NCI-H226 (cell line): ENCODE measurements around the gene ABHD12B.
"Not testable (repeated sequence)": the region's sequence is repeated elsewhere in the genome, so short reads cannot be mapped to it uniquely, and the experiment has no call there.

Experiments used
- DNase-seq: peaks from one replicate; pipeline ENCODE4 v3.0.0-alpha.2; 2015

Gene ABHD12B

DNA sequence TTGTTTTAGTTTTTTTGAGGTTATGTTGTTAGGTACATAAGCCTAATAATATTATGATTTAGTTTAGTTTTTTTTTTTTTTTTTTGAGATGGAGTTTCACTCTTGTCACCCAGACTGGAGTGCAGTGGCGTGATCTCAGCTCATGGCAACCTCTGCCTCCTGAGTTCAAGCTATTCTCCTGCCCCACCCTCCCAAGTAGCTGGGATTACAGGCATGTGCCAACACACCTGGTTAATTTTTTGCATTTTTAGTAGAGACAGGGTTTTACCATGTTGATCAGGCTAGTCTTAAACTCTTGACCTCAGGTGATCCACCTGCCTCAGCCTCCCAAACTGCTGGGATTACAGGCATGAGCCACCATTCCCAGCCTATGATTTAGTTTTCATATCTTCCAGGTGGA, 25.2 kb downstream of the ABHD12B start:
- DNase-seq: not testable (repeated sequence)

DNA sequence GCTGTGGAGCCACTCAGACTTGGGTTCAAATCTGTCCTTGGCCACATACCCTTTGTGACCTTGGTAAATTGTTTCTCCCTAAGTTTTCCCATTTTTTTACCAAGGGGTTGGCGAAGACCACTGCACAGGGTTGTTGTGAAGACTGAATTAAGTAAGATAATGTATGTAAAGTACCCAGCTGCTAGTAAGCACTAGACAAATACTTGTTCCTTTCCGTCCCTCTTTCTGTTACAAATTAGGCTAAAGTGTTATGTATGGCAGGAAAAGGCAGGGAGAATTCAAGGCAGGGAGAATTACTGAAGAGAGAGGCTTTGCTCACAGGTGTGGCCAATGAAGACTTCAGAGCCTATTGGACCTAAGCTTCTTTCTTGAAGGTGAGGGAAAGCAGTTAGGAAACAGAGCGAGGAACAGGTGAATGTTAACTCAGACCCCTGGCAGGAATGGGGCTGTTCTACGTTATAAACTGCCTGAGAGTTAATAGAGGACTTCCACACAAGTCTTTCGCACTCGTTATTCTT, 25.9 kb downstream of the ABHD12B start:
- DNase-seq: no peak

DNA sequence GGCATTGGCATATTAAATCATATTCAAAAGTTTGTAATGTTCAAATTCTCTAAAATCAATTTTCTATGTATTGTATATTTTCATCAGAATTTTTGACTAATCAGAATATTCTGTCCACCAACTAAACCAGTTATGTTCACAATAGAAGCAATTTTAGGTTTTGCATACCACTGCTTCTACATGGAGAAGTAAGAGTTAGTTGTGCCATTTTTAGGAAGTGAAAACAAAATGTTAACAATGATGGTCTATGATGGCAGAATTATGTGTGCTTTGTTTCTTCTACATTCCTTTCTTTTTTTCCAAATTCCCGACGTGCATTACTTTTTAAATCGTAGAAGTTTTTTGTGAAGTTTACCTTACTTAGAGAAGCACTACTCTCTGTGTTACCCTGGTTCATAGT, 29.5 kb downstream of the ABHD12B start:
- no peak for DNase-seq

- DNase-seq: no peak
These were observed 32.9 kb downstream of the ABHD12B start for GRCh38 chr14:50904719-50905118.

DNA sequence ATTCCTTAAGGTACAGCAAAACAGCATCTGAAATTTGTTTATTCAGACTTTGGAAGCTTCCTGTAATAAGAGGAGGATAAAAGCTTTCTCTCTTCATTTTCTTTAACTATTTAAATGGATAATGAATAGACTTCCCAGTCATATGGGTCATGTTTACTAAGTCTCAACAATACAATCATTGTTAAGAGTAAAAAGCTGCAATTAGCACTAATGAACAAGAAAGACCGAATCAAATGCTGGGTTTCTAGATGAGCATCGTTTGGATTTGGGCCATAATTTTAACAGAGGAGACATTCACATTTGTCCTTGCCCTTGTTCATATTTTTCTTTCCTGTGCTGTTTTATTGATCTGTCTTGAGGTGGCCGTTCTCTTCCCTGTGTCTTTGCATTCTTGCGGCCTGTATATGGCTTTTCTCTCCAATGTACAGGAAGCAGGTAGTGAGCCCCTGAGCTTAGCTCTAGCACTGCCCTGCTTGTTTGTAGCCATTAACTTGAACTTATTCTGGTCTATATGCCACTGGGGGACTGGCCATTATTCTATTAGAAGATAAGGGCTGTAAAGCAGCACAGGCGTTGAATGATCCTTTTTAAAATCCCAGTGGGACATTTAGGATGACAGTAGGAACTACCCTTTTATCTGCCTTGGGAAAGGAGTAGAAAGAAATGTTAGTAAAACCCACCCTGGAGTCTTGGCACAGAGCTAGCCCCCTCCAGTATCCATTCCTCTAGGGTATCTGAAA, 34.6 kb downstream of the ABHD12B start:
- no peak for DNase-seq

- no peak for DNase-seq
These were observed 38.9 kb downstream of the ABHD12B start for GRCh38 chr14:50910495-50911420.

DNA sequence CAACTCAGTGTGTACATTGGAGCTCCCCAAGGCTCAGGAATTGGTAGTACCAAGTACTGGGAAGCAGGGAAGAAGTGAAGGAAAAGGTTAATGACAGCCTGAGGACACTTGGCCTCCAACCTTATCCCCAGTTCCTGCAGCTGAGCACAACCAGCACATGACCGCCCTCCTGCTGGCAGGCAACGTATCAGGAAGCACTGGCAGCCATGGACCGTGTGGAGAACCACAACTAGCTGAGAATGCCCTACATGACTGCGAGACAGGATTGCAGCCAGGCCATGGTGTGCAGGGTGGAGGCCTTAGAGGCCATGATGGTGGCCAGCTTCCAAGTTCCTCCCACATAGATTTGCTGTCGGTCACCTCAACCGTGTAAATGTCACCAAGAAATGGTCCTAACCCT, 45.6 kb downstream of the ABHD12B start:
- DNase-seq: no peak

DNA sequence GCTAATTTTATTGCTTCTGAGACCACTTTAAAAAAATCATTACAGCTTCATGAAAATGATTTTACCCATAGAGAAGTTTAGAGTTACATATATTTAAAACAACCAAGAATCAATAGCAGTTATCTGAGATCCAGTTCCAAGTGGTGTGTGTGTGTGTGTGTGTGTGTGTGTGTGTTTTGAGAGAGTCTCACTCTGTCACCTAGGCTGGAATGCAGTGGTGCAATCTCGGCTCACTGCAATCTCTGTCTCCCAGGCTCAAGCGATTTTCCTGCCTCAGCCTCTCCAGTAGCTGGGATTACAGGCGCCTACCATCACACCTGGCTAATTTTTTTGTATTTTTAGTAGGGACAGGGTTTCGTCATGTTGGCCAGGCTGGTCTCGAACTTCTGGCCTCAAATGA, 47.7 kb downstream of the ABHD12B start:
- DNase-seq: not testable (repeated sequence)

DNA sequence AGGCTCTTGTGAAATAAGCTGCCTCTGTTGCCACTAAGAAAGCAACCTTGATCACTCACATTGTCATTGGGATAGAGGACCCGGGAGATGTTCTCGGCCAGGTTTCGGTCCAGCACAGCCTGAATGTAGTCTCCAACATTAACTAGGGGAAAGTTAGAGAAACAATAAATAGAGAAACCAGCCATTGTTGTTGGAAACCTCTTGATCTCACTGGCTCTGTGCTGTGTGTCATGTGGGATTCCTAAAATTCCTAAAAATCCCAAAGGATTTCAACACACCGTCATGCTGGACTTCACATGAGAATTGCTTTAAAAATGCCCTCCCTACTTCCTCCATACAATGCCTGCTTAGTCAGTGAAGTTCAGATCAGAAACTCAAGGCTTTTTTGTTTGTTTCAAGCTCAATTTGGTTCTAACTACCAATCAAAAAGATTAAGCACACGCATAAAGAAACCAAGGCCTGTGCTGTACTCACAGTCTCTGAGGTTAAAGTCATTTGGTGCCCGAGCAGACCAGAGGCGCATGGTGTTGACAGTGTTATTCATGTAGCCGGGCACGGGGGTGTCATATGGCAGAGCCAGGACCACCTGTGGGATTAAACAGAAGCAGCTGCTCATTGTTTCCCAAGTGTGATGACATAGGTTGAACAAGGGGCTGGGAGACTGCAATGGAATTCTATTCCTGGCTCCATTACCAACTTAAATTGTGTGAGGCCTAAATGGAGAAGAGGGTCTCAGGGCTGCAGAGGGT, 48.8 kb downstream of the ABHD12B start:
- DNase-seq: peak; percentile 76

DNA sequence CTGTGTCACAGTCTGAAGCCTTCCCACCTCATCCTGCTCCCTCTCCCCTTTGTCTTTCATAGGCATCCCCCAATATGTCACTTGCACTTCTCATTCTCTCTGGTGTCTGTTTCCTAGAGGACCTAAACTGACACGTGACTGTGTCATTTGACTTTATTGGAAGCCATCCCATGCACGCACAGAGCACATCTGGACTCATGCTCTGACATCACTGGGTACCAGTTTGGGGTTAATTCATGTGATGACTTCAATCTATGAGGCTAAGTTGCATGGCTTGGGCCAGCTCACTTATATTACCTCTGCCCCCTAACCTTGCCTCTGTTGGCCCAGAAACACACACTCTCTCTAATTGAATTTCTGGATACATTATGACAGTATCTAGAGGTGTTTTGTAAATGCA, 51.0 kb downstream of the ABHD12B start:
- no peak for DNase-seq

DNA sequence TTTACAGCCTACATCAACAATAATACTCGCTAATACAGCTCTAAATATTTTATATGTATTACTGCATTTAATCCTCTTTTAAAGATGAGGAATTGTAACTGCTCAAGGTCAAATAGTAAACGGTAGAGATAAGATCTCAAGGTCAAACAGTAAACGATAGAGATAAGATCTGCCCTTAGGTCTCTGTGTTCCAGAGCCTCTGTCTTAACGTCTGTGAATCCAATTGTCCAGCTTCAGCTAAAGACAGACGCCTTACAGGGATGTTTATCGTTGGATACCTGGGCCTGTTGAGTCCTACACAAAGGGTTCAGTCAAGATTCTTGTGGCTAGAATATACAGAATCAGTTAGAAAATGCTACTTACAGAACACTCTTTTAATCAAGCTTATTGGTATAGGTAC, 52.4 kb downstream of the ABHD12B start:
- DNase-seq: no peak

- no peak for DNase-seq
These were observed 53.0 kb downstream of the ABHD12B start for GRCh38 chr14:50924843-50925242.

DNA sequence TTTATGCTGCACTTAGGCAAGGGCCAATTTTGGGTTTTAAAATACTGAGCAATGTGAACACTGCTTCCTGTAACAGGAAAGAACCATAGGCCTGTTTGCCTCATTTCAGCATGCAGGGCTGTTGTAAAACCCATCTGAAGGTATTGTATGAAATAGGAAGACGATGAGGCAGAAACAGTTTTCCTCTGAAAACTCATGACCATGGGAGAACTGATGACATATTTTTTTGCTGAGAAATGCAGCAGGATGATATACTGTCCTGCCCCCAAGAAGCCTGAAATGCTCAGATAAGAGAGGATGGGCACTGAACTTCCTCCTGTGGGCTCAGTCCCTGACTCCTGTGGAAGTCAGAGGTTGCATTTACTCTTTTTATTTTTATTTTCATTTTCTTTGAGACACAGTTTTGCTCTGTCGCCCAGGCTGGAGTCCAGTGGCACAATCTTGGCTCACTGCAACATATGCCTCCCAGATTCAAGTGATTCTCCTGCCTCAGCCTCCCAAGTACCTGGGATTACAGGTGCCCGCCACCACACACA, 55.1 kb downstream of the ABHD12B start:
- no peak for DNase-seq

DNA sequence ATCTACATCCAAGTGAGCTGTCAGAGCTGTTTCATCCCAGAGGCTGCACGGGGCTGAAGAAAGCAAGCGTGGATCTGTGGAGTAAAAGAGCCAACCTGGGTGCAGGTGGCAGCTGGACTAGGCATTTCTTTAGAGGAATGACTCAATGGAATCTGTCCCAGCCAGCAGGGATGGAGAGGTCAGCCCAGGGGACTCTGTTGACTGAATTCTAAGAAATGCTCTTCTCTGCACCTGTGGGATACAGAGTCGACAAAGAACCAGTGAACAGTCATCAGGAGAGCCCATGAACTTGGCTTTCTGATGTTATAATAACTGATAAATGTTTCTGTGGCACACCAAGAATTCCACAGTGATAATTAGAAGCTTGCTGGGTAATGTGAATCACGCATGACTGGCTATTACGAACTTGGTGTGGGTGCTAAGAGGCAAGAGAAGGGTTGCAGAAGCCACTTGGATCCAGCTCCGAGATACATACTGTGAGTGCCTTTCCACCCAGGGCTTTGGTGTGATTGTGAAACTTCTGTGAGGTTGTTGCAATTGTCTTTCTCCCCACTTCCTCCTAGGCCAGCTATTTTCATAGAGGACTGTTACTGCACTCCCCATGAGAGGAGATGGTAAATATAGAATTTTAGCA, 56.3 kb downstream of the ABHD12B start:
- DNase-seq: peak; percentile 85

DNA sequence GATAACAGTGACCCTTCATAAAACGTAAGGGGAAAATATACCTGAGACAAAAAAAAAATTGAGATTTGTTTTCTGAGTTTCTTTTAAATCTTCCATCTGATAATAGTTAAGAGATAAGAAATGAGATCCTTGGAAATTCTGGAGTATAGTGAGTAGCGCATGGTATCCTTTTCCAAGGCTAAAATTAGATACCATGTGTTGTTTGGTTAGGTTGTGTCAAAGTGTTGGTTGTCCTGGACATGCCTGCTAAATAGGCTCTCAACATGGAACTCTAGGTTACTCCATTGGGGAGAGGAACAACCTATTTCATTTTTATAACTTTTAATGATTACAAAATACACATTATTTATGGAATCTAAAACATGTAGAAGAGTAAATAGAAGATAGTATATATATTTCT, 57.7 kb downstream of the ABHD12B start:
- DNase-seq: no peak

DNA sequence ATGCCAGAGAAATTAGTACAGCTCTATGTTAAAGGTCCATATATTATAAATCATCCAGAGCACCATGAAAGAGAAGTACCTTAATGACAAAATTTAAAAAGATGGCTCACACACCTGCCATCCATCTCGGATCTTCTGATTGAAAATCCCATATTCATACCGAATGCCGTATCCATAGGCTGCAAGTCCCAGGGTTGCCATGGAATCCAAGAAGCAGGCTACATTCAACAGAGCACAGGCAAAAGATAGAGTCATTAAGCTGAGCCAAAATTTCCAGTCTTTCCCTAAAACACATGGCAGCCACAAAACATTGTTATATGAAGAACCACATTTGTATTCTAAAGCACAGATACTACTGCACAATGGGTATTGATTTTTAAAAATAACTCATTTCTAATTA, 59.7 kb downstream of the ABHD12B start:
- no peak for DNase-seq

- no peak for DNase-seq
These were observed 60.3 kb downstream of the ABHD12B start for GRCh38 chr14:50932156-50932555.

- no peak for DNase-seq
These were observed 61.0 kb downstream of the ABHD12B start for GRCh38 chr14:50932592-50933495.

- no peak for DNase-seq
These were observed 63.5 kb downstream of the ABHD12B start for GRCh38 chr14:50935126-50936015.

GRCh38 chr14:50936016-50936340, 64.1 kb downstream of the ABHD12B start:
- no peak for DNase-seq
